Glomerular visceral epithelial cell (primary cell): Measurements from ENCODE around the gene UBE3B.

Experiments used
- DNase-seq: peaks from one replicate; pipeline ENCODE4 v3.0.0-alpha.2; 2016; ENCODE audit errors: extremely low spot score

Gene UBE3B

DNA sequence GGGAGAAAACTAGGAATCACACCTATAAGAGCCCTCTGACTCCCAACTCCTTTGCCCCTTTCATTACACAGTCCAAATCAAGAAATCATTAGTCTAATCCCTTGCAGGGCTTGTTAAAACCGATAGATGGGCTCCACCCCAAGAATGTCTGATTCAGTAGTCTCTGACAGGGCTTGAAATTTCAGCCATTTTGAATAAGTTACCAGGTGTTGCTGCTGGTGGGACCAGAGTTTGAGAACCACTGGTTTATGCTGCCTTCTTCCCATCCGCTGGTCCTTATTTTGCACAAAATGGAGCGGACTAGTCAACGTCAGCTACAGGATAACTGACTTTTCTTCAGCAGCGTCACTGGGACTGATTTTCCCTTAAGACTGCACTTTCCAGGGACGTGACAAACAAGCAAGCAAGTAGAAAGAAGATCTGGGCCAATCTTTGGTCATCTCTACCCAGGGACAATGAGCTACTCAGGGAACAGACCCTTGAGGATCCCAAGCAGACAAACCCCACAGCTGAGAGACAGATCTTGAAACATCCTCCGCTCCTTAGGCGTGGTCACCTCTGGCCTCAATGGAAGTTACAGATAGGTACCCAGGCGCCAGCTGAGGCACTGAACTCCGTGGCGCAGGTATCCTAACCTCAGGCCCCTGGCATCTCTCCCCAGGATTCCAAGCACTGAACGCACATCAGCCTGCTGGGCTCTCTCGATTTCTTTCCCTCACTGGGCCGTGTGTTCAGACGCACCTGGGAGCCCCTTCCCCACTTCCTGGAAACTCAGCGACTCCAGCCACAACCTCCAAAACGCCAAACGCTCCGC lies 1.2 kb upstream of the UBE3B start:
- no peak for DNase-seq

DNA sequence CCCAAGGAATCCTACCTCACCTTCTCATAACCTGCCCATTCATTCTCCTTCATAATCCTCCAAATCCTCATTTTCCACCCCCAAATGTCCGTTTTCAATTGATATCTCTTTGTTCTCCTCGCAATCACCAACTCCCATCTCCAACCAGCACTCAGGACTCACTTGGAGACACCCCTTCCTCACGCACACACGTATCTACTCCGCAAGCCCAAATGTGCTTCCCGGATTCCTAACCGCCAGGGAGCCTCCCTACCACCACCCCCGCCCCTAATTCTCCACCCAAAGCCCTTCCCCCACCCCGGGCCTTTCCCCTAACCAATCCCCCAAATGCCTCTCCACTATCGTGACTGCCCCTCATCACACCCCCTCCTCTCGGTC lies 638 bp upstream of the UBE3B start:
- DNase-seq = no peak

DNA sequence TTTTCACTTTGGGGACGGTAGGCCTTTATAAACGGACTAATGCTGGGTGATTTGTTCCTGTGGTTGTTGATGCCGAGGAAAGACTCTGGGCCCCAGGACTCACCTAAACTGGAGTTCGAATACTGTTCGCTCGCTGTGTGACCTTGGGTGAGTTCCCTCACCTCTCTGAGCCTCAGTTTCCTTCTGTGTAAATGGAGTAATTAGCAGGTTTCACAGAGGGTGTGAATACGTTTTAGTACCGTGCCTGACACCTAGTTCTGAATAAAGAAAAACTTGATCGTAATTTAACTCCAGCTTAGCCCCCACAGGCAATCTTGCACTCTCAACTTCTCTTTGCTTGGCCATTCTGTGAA lies 505 bp downstream of the UBE3B start:
- DNase-seq = no peak

DNA sequence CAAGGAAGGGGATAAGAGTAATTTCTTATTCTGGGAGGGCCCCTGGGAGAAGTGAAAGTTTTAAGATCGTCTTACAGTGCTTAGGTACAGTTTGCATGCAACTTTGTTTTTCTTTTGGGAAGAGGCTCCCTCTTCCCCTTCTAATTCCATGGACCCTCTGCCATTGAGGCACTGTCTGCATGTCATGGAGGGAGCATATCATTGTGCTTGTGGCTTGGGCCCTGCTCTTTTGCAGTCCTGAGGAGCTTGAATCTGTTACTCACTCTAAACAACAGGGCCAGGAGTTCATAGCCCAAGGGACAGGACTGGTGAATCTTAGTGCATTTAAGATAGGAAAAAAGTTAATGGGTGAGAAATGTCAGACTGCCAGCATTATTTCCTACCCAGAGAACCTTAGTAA lies 2.3 kb downstream of the UBE3B start:
- no peak for DNase-seq

DNA sequence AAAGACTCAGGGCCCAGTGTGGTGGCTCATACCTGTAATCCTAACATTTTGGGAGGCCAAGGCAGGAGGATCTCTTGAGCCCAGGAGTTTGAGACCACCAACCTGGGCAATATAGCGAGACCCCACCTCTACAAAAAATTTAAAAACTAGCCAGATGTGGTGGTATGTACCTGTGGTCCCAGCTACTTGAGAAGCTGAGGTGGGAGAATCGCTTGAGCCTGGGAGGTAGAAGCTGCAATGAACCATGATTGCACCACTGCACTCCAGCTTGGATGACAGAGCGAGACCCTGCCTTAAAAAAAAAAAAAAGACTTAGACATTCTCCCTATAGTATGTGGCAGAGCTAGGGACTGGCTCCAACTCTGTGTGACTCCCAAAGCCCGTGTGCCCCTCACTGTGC lies 2.9 kb downstream of the UBE3B start:
- no peak for DNase-seq

DNA sequence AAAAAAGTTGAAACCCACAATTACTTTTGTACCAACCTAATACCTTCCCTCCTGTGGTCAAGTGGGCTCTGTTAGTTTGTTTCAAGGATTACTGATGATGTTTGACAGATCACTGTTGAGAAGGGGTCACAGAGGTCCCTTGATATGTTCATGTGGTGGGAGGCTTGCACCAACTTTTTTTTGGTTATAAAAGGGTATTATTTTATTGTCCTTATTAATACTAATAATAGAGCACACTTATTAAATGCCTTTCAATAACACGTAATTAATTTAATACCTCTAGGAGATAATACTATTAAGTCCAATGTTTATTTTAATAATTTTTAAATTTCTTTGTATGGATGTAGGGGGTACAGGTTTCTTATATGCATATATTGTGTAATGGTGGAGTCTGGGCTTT lies 4.4 kb downstream of the UBE3B start:
- DNase-seq = no peak

DNA sequence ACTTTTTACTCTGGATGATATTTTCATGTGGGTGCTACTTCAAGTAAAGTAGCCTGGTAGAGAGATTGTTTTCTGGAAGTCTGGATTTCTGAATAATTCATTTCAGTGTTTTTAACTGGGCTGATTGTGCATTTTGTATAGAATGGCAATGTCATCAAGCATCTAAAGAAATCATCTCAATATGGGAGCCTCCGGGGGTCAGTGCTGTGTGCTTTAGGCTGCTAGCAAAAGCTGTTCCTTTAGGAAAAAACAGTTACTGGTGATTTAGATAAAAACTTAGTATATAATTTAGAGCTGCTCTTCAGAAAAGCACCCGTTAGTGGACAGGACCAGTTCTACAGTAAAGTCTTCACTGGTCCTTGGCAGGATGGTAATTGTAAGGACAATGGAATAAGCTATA lies 5.1 kb downstream of the UBE3B start:
- DNase-seq = no peak

DNA sequence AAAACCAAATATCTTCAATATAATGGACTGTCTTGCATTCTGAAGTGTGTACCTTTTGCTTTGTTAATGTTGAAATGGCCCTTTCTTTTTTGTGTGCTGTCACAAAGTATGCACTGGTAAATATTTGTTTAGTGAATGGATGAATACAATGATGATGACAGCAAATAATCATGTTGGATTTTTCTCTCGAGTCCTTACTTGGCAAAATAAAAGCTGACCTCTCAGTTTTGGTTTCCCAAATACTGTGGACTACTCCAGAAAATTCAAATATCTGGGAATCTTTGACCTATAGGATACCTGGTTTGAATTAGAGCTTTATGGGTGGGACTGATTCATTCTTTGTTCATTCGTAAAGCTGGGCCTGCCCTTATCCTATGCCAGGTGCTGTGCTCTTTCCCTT lies 5.5 kb downstream of the UBE3B start:
- no peak for DNase-seq

DNA sequence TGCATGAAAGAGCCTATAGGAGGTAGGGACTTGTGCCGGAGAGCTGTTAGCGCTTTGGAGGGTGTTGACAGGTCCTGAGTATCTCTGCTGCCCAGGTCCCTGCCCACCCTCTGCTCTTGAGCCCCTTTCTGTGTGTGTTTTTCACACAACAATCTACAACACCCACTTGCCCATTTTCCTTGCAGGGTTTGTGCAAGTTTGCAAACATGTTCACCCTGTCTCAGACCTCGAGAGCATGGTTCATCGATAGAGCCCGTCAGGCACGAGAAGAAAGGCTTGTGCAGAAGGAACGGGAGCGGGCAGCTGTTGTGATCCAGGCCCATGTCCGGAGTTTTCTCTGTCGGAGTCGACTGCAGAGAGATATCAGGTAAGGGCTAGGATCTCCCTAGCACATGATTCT lies 5.9 kb downstream of the UBE3B start:
- no peak for DNase-seq

DNA sequence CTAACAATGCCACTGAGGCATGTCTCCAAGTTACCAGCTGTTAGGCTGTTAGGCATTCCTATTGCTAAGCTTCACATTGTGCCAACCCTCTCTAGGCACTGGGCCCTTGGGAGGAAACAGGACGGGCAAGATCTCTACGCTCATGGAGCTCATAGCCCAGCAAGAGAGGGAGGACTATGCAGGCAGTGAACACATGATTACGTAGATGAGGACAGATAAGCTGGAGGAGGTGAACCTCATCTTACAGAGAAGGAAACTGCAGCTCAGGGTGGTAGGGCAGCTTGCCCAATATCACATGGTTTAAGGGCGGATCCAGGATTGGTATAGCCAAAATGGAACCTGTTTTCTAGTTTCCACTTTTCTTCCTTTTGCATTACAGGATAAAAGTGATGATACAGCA lies 7.8 kb downstream of the UBE3B start:
- DNase-seq = no peak

DNA sequence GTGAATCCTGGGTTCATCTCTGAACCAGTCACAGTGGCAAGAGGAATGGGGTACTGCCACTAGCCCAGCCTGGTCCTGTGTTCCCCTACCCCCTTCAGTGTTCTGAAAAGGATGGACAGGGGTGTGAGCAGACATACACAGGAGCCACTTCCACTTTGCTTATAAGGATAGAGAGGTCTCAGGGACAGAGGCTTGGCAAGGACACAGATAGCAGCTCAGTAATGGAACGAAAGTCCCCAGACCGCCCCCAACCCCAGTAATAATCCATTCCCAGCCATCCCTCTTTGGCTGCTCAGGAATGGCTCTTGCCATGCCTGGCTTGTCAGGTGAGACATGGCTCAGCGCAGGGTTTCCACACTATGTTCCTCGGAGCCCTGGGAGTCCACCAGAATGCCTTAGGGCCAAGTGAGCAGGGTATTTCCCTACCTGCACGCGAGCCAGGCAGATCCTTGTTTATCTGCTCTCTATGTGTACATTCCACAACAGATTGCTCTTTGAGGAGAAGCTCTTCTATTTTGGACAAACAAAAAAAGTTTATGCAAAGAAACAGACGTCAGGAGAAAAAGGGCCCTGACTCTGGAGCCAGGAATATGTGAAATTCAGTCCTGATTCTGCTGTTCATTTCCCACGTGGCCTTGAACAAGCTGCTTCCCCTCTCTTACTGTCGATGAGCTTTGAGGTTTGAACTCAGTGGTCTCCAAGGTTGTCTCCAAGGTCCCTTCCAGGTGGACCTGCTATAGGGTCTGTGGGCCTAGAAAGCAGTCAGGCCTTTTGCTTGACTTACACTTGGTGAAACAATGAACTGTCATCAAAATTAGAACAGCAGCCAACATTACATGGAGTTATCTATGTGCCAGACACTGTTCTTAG lies 10.0 kb downstream of the UBE3B start:
- no peak for DNase-seq

DNA sequence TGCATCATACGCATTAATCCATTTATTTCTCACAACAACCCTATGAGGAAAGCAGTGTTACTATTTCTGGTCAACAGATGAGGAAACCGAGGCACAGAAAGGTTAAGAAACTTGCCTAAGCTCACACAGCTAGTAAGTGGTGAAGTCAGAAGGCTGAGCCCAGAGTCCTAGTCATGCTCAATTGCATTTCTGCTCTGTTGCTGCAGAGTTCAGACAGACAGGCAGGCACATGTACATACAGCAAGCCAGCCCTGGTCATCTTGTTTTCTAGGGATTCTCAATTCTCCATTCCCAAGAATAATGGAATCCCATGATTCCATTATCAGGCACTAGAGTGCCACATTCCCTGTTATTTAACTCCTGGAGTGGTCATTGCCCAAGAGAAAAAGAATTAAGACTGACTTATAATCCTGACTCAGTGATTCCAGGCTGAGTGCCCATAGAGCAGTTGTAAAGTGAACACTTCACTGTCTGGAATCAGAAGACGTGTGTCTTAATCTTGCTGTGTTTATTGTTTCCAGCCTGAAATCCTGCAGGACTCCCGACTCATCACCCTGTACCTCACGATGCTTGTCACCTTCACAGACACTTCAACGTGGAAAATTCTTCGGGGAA lies 10.7 kb downstream of the UBE3B start:
- no peak for DNase-seq

DNA sequence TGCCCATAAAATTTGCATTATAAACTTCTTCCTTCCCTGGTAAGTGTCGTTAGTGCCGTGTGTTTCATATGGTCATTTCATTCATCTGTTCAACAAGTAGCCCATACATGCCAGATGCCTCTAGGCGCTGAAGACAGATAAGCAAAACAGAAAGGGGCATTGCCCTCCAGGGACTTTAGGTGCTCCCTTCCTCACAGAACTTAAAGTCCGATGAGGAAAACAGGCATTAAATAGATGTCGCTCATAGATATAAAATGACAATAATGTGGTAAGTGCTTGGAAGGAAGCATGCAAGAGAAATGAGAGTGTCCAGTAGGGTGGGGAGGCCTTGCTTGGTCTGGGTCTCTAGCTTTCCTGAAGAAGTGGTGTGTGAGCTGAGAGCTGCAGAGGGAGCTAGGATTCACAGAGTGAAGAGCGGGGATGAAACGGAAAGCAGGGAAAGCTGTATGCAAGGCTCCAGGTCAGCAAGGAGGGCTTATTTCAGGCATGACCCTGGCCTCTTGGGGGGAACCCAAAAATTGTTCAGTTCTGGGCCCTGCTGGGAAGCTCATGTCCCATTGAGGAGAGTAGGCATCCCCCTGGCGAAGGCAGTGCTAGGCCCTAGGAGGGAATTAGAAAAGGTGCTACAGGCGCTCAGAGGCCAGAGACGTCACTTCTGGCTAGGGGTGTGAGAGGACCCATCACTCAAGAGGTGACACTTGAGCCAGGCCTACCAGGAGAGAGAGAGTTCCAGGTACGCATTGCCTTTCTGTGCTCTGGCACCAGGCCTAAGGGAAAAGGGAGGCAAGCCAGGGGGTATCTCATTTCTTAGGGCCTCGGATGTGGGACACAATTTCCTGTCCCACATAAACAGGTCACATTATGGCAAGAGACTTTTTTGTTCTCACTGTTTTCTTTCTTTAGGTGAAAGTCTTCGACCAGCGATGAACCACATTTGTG lies 11.9 kb downstream of the UBE3B start:
- DNase-seq = no peak

DNA sequence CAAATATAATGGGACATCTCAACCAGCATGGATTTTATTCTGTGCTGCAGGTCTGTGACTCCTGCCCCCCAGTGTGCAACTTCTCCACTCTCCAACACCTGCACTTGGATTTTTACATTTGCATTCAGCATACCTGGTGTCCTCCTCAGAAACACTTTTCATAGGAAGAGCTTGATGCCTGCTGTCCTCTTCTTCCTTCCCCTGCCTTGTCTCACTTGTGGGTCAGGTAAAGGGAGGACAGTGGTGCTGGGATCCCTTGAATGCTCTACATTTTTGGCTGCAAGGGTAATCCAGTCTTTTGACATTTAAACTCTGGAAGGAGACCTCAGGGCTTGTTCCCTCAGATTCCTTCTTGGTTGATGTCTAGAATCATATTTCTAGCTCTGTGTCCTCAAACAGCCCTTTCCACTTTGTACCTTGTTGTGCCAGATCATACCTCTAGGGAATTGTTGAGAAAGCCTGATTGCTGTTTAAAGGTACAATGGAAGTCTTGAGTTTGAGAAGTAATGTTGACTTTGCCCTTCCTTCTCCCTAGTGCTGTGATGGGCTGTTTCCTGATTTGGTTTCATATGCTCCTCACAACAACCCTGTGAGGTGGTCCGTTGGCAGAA lies 12.6 kb downstream of the UBE3B start:
- no peak for DNase-seq

DNA sequence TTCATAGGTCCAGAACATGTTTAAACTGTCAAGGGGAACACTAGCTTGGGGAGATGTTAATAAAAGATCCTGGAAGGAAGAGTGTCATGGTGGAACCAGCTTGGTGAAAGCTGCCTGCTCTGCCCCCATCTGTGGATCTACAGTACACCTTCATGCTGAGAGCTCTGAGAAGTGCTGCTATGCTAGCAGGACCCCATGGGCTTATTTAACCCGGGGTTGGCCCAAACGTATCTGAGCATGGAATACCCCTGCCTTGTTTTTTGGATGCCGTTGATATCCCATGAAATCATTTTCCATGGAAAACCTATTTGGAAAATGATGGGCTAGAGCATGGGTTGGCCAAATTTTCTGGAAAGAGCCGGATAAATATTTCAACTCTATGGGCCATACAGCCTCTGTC lies 14.2 kb downstream of the UBE3B start:
- DNase-seq = no peak

DNA sequence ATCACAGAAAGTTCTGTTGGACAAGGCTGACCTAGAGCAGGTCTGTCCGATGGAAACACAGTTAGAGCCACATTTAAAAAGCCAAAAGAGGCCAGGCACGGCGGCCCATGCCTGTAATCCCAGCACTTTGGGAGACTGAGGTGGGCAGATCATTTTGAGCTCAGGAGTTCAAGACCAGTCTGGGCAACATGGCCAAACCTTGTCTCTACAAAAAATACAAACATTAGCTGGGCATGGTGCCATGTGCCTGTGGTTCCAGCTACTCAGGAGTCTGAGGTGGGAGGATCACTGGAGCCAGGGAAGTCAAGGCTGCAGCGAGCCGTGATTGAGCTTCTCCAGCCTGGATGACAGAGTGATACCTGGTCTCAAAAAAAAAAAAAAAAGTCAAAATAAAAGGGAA lies 14.9 kb downstream of the UBE3B start:
- no peak for DNase-seq

DNA sequence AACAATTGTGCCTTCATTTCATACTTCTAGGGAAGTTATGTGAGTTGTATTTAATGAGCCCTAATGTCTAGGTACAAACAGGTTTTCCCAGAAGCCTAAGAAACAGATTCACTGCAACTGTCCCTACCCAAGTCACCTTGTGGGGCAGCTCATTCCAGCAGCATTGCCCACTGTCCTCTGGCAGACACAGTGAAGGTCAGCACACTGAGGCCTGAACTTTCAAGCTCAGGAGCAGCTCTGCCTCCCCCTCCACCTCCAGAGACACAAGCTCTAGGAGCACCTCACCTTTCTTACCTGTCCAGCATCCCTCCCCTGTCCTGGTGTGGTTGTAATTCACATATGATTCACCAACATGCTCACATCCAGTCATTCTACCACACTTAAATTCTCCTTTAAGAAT lies 15.7 kb downstream of the UBE3B start:
- DNase-seq = no peak

DNA sequence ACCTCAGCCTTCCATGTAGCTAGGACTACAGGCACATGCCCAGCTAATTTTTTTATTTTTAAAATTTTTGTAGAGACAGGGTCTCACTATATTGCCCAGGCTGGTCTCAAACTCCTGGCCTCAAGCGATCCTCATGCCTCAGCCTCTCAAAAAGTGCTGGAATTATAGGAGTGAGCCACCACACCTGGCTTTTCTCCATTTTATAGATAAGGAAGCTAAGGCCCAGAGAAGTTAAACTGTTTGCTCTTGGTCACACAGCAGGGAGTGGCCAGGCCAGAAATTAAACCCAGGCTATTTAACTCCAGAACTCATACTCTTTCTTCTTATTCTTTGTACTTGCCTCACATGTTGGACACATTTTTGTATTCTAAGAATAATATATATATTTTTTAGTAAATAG lies 16.5 kb downstream of the UBE3B start:
- DNase-seq = no peak

DNA sequence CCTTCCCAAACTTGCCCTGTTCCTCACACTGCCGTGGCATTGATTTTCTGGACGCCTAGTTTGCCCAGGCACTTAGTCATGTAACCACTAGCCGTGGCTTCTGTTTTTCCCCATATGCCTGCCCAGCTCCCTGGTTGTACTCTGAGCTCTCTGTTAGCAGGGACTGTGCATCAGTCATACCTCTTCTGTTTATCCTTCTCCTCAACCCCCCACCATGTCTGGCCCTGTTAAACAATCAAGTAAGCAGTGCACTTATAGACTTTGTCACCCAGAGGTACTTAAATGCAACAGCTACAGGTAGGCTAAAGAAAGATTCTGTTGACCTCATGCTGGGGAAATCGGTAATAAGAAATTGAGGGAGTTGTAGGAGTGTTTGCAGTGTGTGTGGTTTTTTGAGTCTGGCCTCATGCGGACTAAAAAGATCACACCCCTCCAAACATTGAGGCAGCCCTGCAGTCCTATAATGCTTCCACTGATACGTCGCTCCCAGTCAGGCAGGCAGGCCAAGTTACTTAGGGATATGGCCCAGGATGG lies 17.0 kb downstream of the UBE3B start:
- no peak for DNase-seq

DNA sequence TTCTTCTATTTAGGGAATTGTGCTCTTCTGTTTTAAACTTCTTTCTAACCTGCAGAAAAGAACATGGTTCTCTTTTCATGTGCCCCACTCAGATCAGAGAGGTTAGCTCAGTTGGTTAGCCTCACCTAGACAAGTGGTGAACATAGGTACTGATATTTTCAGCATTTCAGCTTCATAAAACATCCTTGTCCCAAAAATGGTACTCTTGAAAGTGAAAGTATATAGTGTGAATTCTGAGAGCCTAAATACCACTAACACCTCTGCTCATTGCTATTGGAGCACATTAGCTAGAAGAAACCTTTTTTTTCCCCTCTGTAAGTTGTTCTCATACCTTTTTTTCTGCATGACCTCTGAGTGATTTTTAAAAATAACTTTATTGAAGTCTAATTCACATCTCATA lies 17.6 kb downstream of the UBE3B start:
- no peak for DNase-seq

DNA sequence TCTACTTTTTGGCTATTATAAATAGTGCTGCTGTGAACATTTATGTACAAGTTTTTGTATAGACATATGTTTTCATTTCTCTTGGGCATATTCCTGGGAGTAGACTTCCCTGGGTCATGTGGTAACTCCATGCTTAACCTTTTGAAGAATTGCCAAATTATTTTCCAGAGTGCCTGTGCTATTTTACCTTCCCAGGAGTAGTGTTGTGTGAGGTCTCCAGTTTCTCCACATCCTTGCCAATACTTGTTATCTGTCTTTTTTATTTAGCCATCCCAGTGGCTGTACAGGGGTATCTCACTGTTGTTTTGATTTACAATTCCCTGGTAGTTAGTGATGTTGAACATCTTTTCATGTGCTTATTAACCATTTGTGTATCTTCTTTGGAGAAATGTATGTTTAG lies 18.9 kb downstream of the UBE3B start:
- DNase-seq = no peak
